Spinal cord (tissue), 10 donors: ENCODE measurements around the gene DLGAP3. TPM values are rescaled to one million over a fixed set of nuclear protein-coding genes. Genes with fewer than 3 reads are reported as not detected.

Experiments used
- DNase-seq, 6 donors: peaks; one replicate each; pipeline versions ENCODE4 v3.0.0 to v3.0.0-alpha.2; 2013 to 2015; ENCODE audit warnings: low spot score in 6 of 6, low read depth in 4 of 6
- H3K27ac ChIP-seq: one replicate; pipeline ENCODE4 v1.5.1; 2013; ENCODE audit warnings: low read depth, low read length, control low read depth
- H3K27me3 ChIP-seq: one replicate; pipeline ENCODE4 v1.6.1; 2013; ENCODE audit warnings: low read length; ENCODE audit not compliant: control insufficient read depth, insufficient read depth
- H3K36me3 ChIP-seq: one replicate; pipeline ENCODE4 v1.6.1; 2013; ENCODE audit warnings: low read length; ENCODE audit not compliant: control insufficient read depth, insufficient read depth
- H3K4me1 ChIP-seq: one replicate; pipeline ENCODE4 v1.6.1; 2013; ENCODE audit warnings: low read length; ENCODE audit not compliant: control insufficient read depth, insufficient read depth
- H3K4me3 ChIP-seq: one replicate; pipeline ENCODE4 v1.5.1; 2013; ENCODE audit warnings: low read depth, low read length, control low read depth
- H3K9me3 ChIP-seq: one replicate; pipeline ENCODE4 v1.6.1; 2013; ENCODE audit warnings: low read length; ENCODE audit not compliant: control insufficient read depth, insufficient read depth
- WGBS: methylation state at CpG from one replicate; pipeline ENCODE4 v1.1.5; 2013; ENCODE audit warnings: missing lambda C conversion rate; ENCODE audit not compliant: insufficient coverage; 5-methylcytosine and 5-hydroxymethylcytosine counted together
- long read RNA-seq, 4 donors: transcript quantifications; one replicate each; lab custom pipeline, GENCODE V29; 2026
- polyA plus RNA-seq, 2 donors: library from polyadenylated mRNA; unstranded; fragments of 120-200 nt; gene quantifications; one replicate each; pipeline ENCODE4 v1.2.1, GENCODE V29; 2013; ENCODE audit not compliant: insufficient read length in 2 of 2
- total RNA-seq, 2 donors: library from RNA; depleted of rRNA in 1 of 2; stranded (reverse); fragments of 120-200 nt in 1 of 2; fragments of >200 nt in 1 of 2; gene quantifications; one replicate each; pipeline versions ENCODE4 v1.2.3 to v1.2.4, GENCODE V29; 2013 to 2014
- donor health status: healthy.

Gene DLGAP3, protein sequence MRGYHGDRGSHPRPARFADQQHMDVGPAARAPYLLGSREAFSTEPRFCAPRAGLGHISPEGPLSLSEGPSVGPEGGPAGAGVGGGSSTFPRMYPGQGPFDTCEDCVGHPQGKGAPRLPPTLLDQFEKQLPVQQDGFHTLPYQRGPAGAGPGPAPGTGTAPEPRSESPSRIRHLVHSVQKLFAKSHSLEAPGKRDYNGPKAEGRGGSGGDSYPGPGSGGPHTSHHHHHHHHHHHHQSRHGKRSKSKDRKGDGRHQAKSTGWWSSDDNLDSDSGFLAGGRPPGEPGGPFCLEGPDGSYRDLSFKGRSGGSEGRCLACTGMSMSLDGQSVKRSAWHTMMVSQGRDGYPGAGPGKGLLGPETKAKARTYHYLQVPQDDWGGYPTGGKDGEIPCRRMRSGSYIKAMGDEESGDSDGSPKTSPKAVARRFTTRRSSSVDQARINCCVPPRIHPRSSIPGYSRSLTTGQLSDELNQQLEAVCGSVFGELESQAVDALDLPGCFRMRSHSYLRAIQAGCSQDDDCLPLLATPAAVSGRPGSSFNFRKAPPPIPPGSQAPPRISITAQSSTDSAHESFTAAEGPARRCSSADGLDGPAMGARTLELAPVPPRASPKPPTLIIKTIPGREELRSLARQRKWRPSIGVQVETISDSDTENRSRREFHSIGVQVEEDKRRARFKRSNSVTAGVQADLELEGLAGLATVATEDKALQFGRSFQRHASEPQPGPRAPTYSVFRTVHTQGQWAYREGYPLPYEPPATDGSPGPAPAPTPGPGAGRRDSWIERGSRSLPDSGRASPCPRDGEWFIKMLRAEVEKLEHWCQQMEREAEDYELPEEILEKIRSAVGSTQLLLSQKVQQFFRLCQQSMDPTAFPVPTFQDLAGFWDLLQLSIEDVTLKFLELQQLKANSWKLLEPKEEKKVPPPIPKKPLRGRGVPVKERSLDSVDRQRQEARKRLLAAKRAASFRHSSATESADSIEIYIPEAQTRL
- total RNA-seq (1 to 10 TPM; 5.2 to 8.4 TPM), polyA plus RNA-seq (10 to 100 TPM; 37.4 to 41.1 TPM)
- long read RNA-seq, donor 1, transcript DLGAP3-202 (12 exons, 3,856 nt): major isoform, 5 of 5 reads
- long read RNA-seq, donor 1, partial matches to known transcripts: 0 of 5 reads
- long read RNA-seq, donor 1, other reads (novel, unspliced or antisense): 0 of 5 reads
- long read RNA-seq, donor 2, partial matches to known transcripts: 7 of 7 reads
- long read RNA-seq, donor 2, other reads (novel, unspliced or antisense): 0 of 7 reads
- long read RNA-seq, donor 3, partial matches to known transcripts: 0 of 1 reads
- long read RNA-seq, donor 3, other reads (novel, unspliced or antisense): 0 of 1 reads
- long read RNA-seq, donor 4: 0 reads

- Histone ChIP-seq H3K36me3 (no peaks in the 10 kb centered on the region), H3K27me3 (peaks cover 21% of the 10 kb centered on the region), H3K9me3 (no peaks in the 10 kb centered on the region), H3K27ac (no peak within 1 kb of the TSS), H3K4me3 (peak within 1 kb of the TSS; percentile 41), H3K4me1 (peaks cover 33% of the 10 kb centered on the region)
- WGBS: 0% methylated on average over 50 of the region's 50 CpGs
- peak in 3 of 6 donors; percentile 58 to 90 (median 85) for DNase-seq
Measured at GRCh38 chr1:34929497-34929852, at the start of gene DLGAP3. DLGAP3 (minus strand) TSS chr1:34929650; CDS start chr1:34905383, 24,267 bp downstream.

- peaks cover 8% of the 10 kb centered on the region for H3K36me3 ChIP-seq
- H3K27me3 ChIP-seq: no peaks in the 10 kb centered on the region
- H3K4me3 ChIP-seq: no peak overlapping the region
- H3K4me1 ChIP-seq: peaks cover 7% of the 10 kb centered on the region
- DNase-seq: no peak
- H3K9me3 ChIP-seq: no peaks in the 10 kb centered on the region
- WGBS: 72% methylated on average over 6 of the region's 6 CpGs
- no peak overlapping the region for H3K27ac ChIP-seq
Measured at GRCh38 chr1:34978921-34979320, 49.5 kb upstream of the DLGAP3 start.

- Histone ChIP-seq H3K36me3 (peaks cover 8% of the 10 kb centered on the region), H3K9me3 (no peaks in the 10 kb centered on the region), H3K4me3 (no peak overlapping the region), H3K27ac (no peak overlapping the region), H3K27me3 (no peaks in the 10 kb centered on the region), H3K4me1 (peaks cover 3% of the 10 kb centered on the region)
- no peak for DNase-seq
- 90% methylated on average over 2 of the region's 2 CpGs for WGBS
Measured at GRCh38 chr1:34977858-34978257, 48.4 kb upstream of the DLGAP3 start.

GRCh38 chr1:34977210-34977471 is 47.7 kb upstream of the DLGAP3 start:
- Histone ChIP-seq H3K27me3 (no peaks in the 10 kb centered on the region), H3K36me3 (peaks cover 8% of the 10 kb centered on the region), H3K9me3 (no peaks in the 10 kb centered on the region), H3K4me1 (peaks cover 3% of the 10 kb centered on the region), H3K4me3 (no peak overlapping the region), H3K27ac (no peak overlapping the region)
- DNase-seq: no peak
- 85% methylated on average over 11 of the region's 13 CpGs for WGBS

- DNase-seq: no peak
Measured at GRCh38 chr1:34976384-34977209, 47.1 kb upstream of the DLGAP3 start.

GRCh38 chr1:34975771-34976170 is 46.3 kb upstream of the DLGAP3 start:
- 86% methylated on average over 5 of the region's 6 CpGs for WGBS
- DNase-seq: no peak
- H3K4me1 ChIP-seq: peaks cover 3% of the 10 kb centered on the region
- peaks cover 8% of the 10 kb centered on the region for H3K36me3 ChIP-seq
- H3K27ac ChIP-seq: no peak overlapping the region
- no peaks in the 10 kb centered on the region for H3K9me3 ChIP-seq
- H3K27me3 ChIP-seq: no peaks in the 10 kb centered on the region
- H3K4me3 ChIP-seq: no peak overlapping the region

More at GRCh38 chr1:34976384-34977209, 47.1 kb upstream of the DLGAP3 start:
- Histone ChIP-seq H3K4me1 (peaks cover 3% of the 10 kb centered on the region), H3K4me3 (no peak overlapping the region), H3K27ac (no peak overlapping the region), H3K9me3 (no peaks in the 10 kb centered on the region), H3K27me3 (no peaks in the 10 kb centered on the region), H3K36me3 (peaks cover 8% of the 10 kb centered on the region)
- WGBS: 32% methylated on average over 69 of the region's 72 CpGs

DNA sequence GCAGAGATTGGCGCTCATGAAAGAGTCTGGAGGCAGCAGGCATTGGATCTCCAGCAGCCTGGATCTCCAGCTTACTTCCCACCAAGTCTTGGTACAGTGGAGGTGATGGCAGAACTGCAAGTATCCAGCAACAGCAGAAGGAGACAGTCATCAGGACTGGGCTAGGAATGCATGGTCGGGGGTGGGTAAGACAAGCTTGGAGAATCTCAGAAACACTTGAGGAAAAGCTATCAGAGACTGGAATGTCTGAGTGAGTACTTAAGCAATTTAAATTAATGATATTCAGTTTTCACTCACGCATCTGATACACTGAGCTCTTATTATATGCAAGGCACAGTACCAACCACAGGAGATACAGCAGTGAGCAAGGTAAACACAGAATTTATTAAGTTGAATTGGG is 45.9 kb upstream of the DLGAP3 start:
- no peak overlapping the region for H3K4me3 ChIP-seq
- peaks cover 8% of the 10 kb centered on the region for H3K36me3 ChIP-seq
- no peak for DNase-seq
- H3K9me3 ChIP-seq: no peaks in the 10 kb centered on the region
- no peak overlapping the region for H3K27ac ChIP-seq
- peaks cover 3% of the 10 kb centered on the region for H3K4me1 ChIP-seq
- WGBS: no CpG with 5 or more reads among the region's 3 CpGs
- H3K27me3 ChIP-seq: no peaks in the 10 kb centered on the region

GRCh38 chr1:34974626-34975025 is 45.2 kb upstream of the DLGAP3 start:
- Histone ChIP-seq H3K36me3 (peaks cover 8% of the 10 kb centered on the region), H3K9me3 (no peaks in the 10 kb centered on the region), H3K4me1 (peaks cover 3% of the 10 kb centered on the region), H3K27ac (no peak overlapping the region), H3K4me3 (no peak overlapping the region), H3K27me3 (no peaks in the 10 kb centered on the region)
- DNase-seq: no peak
- 100% methylated on average over 1 of the region's 8 CpGs for WGBS

GRCh38 chr1:34973326-34973725 is 43.9 kb upstream of the DLGAP3 start:
- Histone ChIP-seq H3K36me3 (peaks cover 8% of the 10 kb centered on the region), H3K9me3 (no peaks in the 10 kb centered on the region), H3K4me3 (no peak overlapping the region), H3K4me1 (peaks cover 3% of the 10 kb centered on the region), H3K27me3 (no peaks in the 10 kb centered on the region), H3K27ac (no peak overlapping the region)
- DNase-seq: no peak
- WGBS: 93% methylated on average over 2 of the region's 3 CpGs
